IPS-18c (cell line): Measurements from ENCODE around the gene EHD1.

Experiments used
- H3K4me3 ChIP-seq: 2 replicates; pipeline ENCODE4 v1.7.0; 2013; ENCODE audit warnings: low read depth, mild to moderate bottlenecking, low read length, moderate library complexity; ENCODE audit not compliant: insufficient read depth
- H3K9me3 ChIP-seq: one replicate; pipeline ENCODE4 v1.6.1; 2013; ENCODE audit warnings: mild to moderate bottlenecking, low read length, moderate library complexity; ENCODE audit not compliant: control insufficient read depth, insufficient read depth

Gene EHD1

GRCh38 chr11:64869571-64870175 lies 8.7 kb downstream of the EHD1 start:
- Histone ChIP-seq H3K4me3 (no peak overlapping the region), H3K9me3 (no peaks in the 10 kb centered on the region)

- no peaks in the 10 kb centered on the region for H3K9me3 ChIP-seq
- H3K4me3 ChIP-seq, result no peak overlapping the region
Measured at GRCh38 chr11:64868904-64869570, 9.4 kb downstream of the EHD1 start.

- Histone ChIP-seq H3K9me3 (no peaks in the 10 kb centered on the region), H3K4me3 (no peak overlapping the region)
Measured at GRCh38 chr11:64867748-64868462, 10.5 kb downstream of the EHD1 start.

GRCh38 chr11:64866173-64866491 lies 12.3 kb downstream of the EHD1 start:
- Histone ChIP-seq H3K4me3 (no peak overlapping the region), H3K9me3 (no peaks in the 10 kb centered on the region)

GRCh38 chr11:64865286-64866172 lies 12.9 kb downstream of the EHD1 start:
- H3K9me3 ChIP-seq, result no peaks in the 10 kb centered on the region
- no peak overlapping the region for H3K4me3 ChIP-seq

- H3K4me3 ChIP-seq, result no peak overlapping the region
- H3K9me3 ChIP-seq, result no peaks in the 10 kb centered on the region
Measured at GRCh38 chr11:64864473-64865285, 13.7 kb downstream of the EHD1 start.

- H3K9me3 ChIP-seq, result no peaks in the 10 kb centered on the region
- no peak overlapping the region for H3K4me3 ChIP-seq
Measured at GRCh38 chr11:64864135-64864472, 14.3 kb downstream of the EHD1 start.

GRCh38 chr11:64863391-64864060 lies 14.9 kb downstream of the EHD1 start:
- H3K4me3 ChIP-seq, result no peak overlapping the region
- no peaks in the 10 kb centered on the region for H3K9me3 ChIP-seq

- H3K4me3 ChIP-seq, result no peak overlapping the region
- no peaks in the 10 kb centered on the region for H3K9me3 ChIP-seq
Measured at GRCh38 chr11:64862987-64863390, 15.4 kb downstream of the EHD1 start.

- Histone ChIP-seq H3K4me3 (no peak overlapping the region), H3K9me3 (no peaks in the 10 kb centered on the region)
Measured at GRCh38 chr11:64861227-64861975, 17.0 kb downstream of the EHD1 start.

- no peaks in the 10 kb centered on the region for H3K9me3 ChIP-seq
- no peak overlapping the region for H3K4me3 ChIP-seq
Measured at GRCh38 chr11:64859542-64860414, 18.6 kb downstream of the EHD1 start.

GRCh38 chr11:64858467-64859263 lies 19.8 kb downstream of the EHD1 start:
- Histone ChIP-seq H3K4me3 (no peak overlapping the region), H3K9me3 (no peaks in the 10 kb centered on the region)

GRCh38 chr11:64857485-64857884 lies 20.9 kb downstream of the EHD1 start:
- Histone ChIP-seq H3K9me3 (no peaks in the 10 kb centered on the region), H3K4me3 (no peak overlapping the region)

GRCh38 chr11:64856382-64857227 lies 21.8 kb downstream of the EHD1 start:
- Histone ChIP-seq H3K4me3 (no peak overlapping the region), H3K9me3 (no peaks in the 10 kb centered on the region)
